ENCODE results near the gene CAND1. TPM values are rescaled to one million over a fixed set of nuclear protein-coding genes. Genes with fewer than 3 reads are reported as not detected.

Gene CAND1
- total and polyA plus RNA-seq, 9 of the 15 experiments (the other 6 are each of a cell fraction or from before 2014, with no cell fraction given), result 24.0 to 167 (median 77.5) TPM

DNA sequence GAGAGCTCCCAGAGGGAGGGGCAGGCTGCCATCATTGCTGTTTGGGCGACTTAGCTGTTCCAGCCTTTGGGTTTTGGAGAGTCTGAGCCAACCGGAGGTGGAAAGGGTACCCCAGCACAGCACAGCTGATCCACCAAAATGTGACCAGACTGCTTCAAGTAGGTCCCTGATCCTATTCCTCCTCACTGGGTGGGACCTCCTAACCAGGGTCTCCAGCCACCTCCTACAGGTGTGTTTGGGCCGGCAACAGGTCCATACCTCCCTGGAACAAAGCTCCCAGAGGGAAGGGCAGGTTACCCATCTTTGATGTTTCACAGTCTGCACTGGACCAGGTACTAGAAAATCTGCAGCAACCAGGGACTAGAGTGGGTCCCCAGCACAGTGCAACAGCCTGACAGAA, 53.8 kb downstream of the CAND1 start:
- BruUV-seq (replicated peaks), result no TSS peak
- intact Hi-C loops (cut with micrococcal nuclease) (no loop called here), in situ Hi-C loops (cut with MboI) (no loop called here)
- WGBS (ENCODE audit: insufficient coverage, low coverage, missing lambda C conversion rate), result 63% methylated on average over 3 of the region's 3 CpGs
- Histone ChIP-seq H3K4me3 (no peak overlapping the region), H4K20me1 (replicated peaks; ENCODE audit: control insufficient read depth, insufficient read depth, low read length) (no peaks in the 10 kb centered on the region), H2AFZ (ENCODE audit: low read depth, low read length) (no peak overlapping the region), H3K4me1 (replicated peaks in 1 of 2; ENCODE audit: control insufficient read depth in 2 of 2, insufficient read depth in 2 of 2, low read length in 2 of 2) (no peaks in the 10 kb centered on the region), H3K36me3 (ENCODE audit: control insufficient read depth, insufficient read depth, low read length) (peaks cover 4% of the 10 kb centered on the region; the same call in 1 of the 3 replicates), H3K27me3 (ENCODE audit: control insufficient read depth in 2 of 2, insufficient read depth in 2 of 2, low read length in 2 of 2) (peaks cover 0 to 2% of the 10 kb centered on the region in 2 experiments; a peak in 2 of 5 replicates), H3K4me2 (ENCODE audit: insufficient read depth, low read length) (no peak overlapping the region), H3K79me2 (ENCODE audit: control insufficient read depth, insufficient read depth, low read length) (no peaks in the 10 kb centered on the region), H3K9me3 (replicated peaks; ENCODE audit: control insufficient read depth, insufficient read depth, low read depth, low read length) (no peaks in the 10 kb centered on the region; the same call in 1 of the 2 replicates), H3K27ac (ENCODE audit: extremely low read depth, low read depth, low read length) (no peak overlapping the region), H3K9me1 (ENCODE audit: control insufficient read depth, insufficient read depth, low read length) (no peaks in the 10 kb centered on the region), H3K9ac (ENCODE audit: insufficient read depth in 1 of 2, low read depth in 2 of 2, low read length in 2 of 2) (no peak overlapping the region)
- POLR2A ChIA-PET, result interaction anchor here (0.6 to 1.8 kb wide), 2 partner anchors 11 to 35 kb away, joined by 3 to 10 read pairs; no protein-coding TSS in a partner anchor
- no peak for DNase-seq (ENCODE audit: extremely low read depth in 1 of 4, low spot score in 3 of 4)
- CTCF ChIA-PET (ENCODE audit: low intra/inter-chr PET ratio), result no interaction called here
- FAIRE-seq, result no peak
- TF ChIP-seq, protein P1, sequence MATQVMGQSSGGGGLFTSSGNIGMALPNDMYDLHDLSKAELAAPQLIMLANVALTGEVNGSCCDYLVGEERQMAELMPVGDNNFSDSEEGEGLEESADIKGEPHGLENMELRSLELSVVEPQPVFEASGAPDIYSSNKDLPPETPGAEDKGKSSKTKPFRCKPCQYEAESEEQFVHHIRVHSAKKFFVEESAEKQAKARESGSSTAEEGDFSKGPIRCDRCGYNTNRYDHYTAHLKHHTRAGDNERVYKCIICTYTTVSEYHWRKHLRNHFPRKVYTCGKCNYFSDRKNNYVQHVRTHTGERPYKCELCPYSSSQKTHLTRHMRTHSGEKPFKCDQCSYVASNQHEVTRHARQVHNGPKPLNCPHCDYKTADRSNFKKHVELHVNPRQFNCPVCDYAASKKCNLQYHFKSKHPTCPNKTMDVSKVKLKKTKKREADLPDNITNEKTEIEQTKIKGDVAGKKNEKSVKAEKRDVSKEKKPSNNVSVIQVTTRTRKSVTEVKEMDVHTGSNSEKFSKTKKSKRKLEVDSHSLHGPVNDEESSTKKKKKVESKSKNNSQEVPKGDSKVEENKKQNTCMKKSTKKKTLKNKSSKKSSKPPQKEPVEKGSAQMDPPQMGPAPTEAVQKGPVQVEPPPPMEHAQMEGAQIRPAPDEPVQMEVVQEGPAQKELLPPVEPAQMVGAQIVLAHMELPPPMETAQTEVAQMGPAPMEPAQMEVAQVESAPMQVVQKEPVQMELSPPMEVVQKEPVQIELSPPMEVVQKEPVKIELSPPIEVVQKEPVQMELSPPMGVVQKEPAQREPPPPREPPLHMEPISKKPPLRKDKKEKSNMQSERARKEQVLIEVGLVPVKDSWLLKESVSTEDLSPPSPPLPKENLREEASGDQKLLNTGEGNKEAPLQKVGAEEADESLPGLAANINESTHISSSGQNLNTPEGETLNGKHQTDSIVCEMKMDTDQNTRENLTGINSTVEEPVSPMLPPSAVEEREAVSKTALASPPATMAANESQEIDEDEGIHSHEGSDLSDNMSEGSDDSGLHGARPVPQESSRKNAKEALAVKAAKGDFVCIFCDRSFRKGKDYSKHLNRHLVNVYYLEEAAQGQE (IDR thresholded peaks at IDR 0.05; ENCODE audit: borderline replicate concordance), result no peak
- TF ChIP-seq, protein P1 (CRISPR knock-in tag; IDR thresholded peaks at IDR 0.05; ENCODE audit: low read depth), result no peak
- TF ChIP-seq, protein P2, sequence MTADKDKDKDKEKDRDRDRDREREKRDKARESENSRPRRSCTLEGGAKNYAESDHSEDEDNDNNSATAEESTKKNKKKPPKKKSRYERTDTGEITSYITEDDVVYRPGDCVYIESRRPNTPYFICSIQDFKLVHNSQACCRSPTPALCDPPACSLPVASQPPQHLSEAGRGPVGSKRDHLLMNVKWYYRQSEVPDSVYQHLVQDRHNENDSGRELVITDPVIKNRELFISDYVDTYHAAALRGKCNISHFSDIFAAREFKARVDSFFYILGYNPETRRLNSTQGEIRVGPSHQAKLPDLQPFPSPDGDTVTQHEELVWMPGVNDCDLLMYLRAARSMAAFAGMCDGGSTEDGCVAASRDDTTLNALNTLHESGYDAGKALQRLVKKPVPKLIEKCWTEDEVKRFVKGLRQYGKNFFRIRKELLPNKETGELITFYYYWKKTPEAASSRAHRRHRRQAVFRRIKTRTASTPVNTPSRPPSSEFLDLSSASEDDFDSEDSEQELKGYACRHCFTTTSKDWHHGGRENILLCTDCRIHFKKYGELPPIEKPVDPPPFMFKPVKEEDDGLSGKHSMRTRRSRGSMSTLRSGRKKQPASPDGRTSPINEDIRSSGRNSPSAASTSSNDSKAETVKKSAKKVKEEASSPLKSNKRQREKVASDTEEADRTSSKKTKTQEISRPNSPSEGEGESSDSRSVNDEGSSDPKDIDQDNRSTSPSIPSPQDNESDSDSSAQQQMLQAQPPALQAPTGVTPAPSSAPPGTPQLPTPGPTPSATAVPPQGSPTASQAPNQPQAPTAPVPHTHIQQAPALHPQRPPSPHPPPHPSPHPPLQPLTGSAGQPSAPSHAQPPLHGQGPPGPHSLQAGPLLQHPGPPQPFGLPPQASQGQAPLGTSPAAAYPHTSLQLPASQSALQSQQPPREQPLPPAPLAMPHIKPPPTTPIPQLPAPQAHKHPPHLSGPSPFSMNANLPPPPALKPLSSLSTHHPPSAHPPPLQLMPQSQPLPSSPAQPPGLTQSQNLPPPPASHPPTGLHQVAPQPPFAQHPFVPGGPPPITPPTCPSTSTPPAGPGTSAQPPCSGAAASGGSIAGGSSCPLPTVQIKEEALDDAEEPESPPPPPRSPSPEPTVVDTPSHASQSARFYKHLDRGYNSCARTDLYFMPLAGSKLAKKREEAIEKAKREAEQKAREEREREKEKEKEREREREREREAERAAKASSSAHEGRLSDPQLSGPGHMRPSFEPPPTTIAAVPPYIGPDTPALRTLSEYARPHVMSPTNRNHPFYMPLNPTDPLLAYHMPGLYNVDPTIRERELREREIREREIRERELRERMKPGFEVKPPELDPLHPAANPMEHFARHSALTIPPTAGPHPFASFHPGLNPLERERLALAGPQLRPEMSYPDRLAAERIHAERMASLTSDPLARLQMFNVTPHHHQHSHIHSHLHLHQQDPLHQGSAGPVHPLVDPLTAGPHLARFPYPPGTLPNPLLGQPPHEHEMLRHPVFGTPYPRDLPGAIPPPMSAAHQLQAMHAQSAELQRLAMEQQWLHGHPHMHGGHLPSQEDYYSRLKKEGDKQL (CRISPR knock-in tag; IDR thresholded peaks at IDR 0.05; ENCODE audit: borderline replicate concordance), result no peak
- TF ChIP-seq KHSRP (IDR thresholded peaks at IDR 0.05), result no peak
- TF ChIP-seq, protein P3, sequence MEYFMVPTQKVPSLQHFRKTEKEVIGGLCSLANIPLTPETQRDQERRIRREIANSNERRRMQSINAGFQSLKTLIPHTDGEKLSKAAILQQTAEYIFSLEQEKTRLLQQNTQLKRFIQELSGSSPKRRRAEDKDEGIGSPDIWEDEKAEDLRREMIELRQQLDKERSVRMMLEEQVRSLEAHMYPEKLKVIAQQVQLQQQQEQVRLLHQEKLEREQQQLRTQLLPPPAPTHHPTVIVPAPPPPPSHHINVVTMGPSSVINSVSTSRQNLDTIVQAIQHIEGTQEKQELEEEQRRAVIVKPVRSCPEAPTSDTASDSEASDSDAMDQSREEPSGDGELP (CRISPR knock-in tag; IDR thresholded peaks at IDR 0.05; ENCODE audit: borderline replicate concordance), result no peak
- TF ChIP-seq RBM22 (IDR thresholded peaks at IDR 0.05; ENCODE audit: low read depth, low read length, poor library complexity, severe bottlenecking), result peak; percentile 11
- ATAC-seq, result peak; percentile 47

All from K562 (cell line).